GM12891 (cell line): ENCODE measurements around the gene PELI2.

Experiments
- DNase-seq: peaks from one replicate; pipeline ENCODE4 v3.0.0; 2011; ENCODE audit warnings: low spot score; ENCODE audit not compliant: insufficient read length
- FAIRE-seq: peaks from 2 replicates; lab custom pipeline; 2011; peaks lifted over from hg19 to GRCh38; lab: Jason Lieb, UNC
- PAX5 ChIP-seq: IDR thresholded peaks from 2 replicates; pipeline ENCODE4 v1.6.1; 2011; ENCODE audit warnings: low read length, moderate library complexity, mild to moderate bottlenecking; ENCODE audit not compliant: insufficient read depth, severe bottlenecking
- POLR2A ChIP-seq: IDR thresholded peaks from 2 replicates; pipeline ENCODE4 v1.6.1; 2011; ENCODE audit warnings: low read depth, low read length, control low read depth
- POLR2AphosphoS5 ChIP-seq: IDR thresholded peaks from 2 replicates; pipeline ENCODE4 v1.6.1; 2011; ENCODE audit warnings: low read depth, low read length, control low read depth
- POU2F2 ChIP-seq: IDR thresholded peaks from 2 replicates; pipeline ENCODE4 v1.6.1; 2011; ENCODE audit warnings: low read depth, mild to moderate bottlenecking, control low read depth, low read length, moderate library complexity
- SPI1 ChIP-seq: IDR thresholded peaks from 2 replicates; pipeline ENCODE4 v1.6.1; 2011; ENCODE audit warnings: low read depth, low read length, control low read depth
- TAF1 ChIP-seq: IDR thresholded peaks from 2 replicates; pipeline ENCODE4 v1.6.1; 2011; ENCODE audit warnings: low read depth, low read length, control low read depth

PELI2 gene

DNA sequence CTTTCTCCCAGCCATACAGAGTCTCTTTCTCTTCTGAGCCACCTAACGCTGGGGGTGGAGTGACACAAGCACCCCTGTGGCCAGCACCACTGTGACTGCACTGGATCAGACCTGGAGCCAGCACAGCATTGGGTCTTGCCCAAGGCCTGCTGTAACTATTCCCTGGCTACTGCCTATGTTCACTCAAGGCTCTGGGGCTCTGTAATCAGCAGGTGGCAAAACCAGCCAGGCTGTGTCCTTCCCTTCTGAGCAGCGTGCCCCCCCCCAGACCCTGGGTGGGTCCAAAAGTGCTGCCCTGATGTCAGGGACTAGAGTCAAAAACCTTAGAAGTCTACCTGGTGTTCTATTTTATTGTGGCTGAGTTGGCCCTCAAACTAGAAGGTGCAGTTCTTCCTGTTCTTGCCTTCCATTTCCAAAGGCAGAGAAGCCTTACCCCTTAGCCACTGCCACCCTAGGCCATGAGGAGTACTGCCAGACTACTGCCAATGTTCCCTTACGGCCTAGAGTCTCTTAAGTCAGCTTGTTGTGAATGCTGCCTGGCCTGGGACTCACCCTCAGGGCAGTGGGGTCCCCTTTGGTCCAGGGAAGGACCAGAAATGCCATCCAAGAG, 49.9 kb downstream of the PELI2 start:
- DNase-seq (no peak), FAIRE-seq (no peak)
- no peak for TF ChIP-seq POLR2A
- no peak for TF ChIP-seq TAF1
- no peak for TF ChIP-seq PAX5
- TF ChIP-seq POLR2AphosphoS5, result no peak
- no peak for TF ChIP-seq SPI1

DNA sequence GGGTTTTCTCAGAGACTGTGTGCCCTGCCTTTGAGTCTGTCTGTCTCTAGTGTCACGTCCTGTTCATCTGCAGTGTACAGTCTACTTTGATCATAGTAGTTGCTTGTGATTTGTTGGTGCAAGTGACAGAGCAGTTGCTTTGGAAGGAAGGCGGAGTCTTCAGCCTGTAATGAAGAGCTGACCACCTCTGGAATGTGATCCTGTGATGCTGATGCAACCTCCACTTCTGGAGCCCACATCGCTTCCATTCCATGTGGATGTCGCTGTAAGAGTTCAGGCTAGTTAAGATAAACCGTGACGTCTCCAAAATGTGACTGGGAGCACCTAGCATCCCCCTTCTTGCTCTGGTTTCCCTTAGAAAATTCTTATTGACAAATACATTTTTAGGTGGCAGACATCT, 51.8 kb downstream of the PELI2 start:
- FAIRE-seq (no peak), DNase-seq (no peak)
- TF ChIP-seq SPI1, result no peak
- no peak for TF ChIP-seq TAF1
- no peak for TF ChIP-seq POLR2A
- no peak for TF ChIP-seq PAX5
- TF ChIP-seq POU2F2, result no peak
- TF ChIP-seq POLR2AphosphoS5, result no peak

DNA sequence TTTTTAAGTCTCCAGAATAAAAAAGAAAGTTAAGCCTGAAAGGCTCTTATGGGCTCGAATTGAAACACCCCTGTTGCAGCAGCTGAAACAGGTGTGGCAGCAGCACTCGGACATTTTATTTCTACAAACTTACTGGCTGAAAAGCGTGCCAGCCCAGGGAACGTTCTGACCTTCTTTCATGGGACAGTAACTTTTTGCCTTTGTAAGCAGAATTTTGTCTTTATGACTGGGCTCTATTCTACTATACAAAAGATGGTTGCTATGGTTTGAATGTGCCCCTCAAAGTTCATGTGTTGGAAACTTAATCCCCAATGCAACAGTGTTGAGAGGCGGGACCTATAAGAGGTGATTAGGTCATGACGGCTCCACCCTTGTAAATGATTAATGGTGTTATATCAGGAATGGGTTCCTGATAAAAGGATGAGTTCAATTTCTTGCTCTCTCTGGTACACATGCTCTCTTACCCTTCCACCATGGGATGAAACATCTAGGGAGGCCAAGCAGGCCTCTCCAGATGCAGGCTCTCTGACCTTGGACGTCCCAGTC, 52.7 kb downstream of the PELI2 start:
- no peak for FAIRE-seq
- TF ChIP-seq POLR2A, result no peak
- no peak for TF ChIP-seq POLR2AphosphoS5
- no peak for TF ChIP-seq SPI1
- no peak for TF ChIP-seq PAX5
- TF ChIP-seq POU2F2, result no peak
- no peak for TF ChIP-seq TAF1
- DNase-seq, result no peak

DNA sequence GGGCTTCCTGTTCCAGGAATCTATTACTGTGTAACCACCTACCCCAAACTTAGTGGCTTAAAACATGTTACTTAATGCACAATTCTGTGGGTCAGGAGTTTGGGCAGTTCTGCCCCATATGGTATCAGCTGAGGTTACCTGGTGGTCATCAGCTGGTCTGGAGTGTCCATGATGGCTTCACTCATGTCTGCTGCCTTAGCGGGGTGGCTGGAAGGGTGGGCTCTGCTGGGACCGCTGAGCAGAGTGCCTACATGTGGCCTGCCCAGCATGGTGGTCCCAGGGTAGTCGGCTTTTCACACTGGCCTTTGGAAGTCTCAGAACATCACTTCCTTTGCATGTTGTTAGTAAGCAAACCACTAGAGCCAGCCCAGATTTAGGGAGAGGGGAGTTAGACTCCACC, 53.9 kb downstream of the PELI2 start:
- no peak for TF ChIP-seq POLR2A
- TF ChIP-seq PAX5, result no peak
- TF ChIP-seq POLR2AphosphoS5, result no peak
- TF ChIP-seq POU2F2, result no peak
- no peak for TF ChIP-seq TAF1
- no peak for TF ChIP-seq SPI1
- no peak for FAIRE-seq
- DNase-seq, result no peak

DNA sequence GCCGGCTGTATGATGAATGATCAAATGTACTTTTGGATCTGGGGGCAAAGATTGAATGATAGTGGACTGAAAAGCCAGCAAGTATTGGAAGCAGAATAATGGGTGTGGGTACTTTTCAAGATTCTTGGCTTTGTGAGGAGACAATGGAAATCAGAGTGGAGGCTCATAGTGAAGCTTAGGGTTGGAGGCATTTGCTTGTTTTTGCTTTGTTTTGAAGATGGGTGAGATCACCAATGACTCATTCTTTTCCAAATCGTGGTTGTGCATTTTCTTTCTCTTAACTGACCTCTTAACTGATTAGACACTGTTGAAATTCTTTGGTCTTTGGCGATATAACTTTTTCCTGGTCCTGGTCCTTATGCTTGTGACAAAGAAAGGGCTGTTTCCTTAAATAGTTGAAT, 54.4 kb downstream of the PELI2 start:
- FAIRE-seq, result no peak
- no peak for DNase-seq
- TF ChIP-seq TAF1, result no peak
- no peak for TF ChIP-seq POU2F2
- TF ChIP-seq POLR2A, result no peak
- TF ChIP-seq SPI1, result no peak
- no peak for TF ChIP-seq POLR2AphosphoS5
- TF ChIP-seq PAX5, result no peak

DNA sequence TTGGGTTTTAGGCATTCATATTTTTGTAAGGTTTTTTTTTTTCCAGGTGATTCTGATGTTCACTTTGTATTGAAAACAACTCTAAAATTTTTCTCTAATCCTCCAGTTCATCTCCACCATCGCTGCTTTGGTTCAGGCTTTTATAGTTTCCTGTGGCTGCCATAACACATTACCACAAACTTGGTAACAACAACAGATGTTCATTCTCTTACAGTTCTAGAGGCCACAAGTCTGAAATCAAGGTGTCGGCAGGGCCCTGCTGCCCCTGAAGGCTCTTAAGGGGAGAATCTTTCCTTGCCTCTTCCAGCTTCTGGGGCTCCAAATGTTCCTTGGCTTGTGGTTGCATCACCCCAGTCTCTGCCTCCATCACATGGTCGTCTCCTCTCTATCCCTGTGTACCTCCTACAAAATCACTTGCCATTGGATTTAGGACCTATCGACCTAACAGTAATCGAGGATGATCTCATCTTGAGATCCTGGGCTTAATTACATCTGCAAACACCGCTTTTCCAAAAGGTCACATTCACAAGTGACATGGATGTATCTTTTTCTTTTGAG, 55.2 kb downstream of the PELI2 start:
- FAIRE-seq (no peak), DNase-seq (no peak)
- TF ChIP-seq SPI1 (no peak), PAX5 (no peak)

DNA sequence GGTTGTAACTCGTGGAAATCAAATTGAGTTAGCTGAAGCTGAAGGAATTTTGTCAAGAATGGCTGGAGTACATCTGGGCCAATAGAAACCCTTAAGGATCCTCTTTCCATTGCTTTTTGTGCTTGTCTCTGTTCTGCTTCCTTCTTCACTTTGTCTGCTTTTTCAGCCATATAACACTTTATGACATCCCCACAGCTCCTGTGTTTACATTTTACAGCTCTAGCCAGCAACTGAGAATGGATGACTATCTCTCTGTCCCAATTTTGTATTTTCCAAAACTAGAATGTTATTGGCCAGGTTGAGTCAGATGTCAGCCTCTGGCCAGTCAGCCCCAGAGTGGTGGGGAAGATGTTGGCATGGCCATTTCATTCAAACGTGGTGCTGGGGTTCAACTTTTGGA, 57.6 kb downstream of the PELI2 start:
- TF ChIP-seq POU2F2 (no peak), PAX5 (no peak), TAF1 (no peak), POLR2AphosphoS5 (no peak), POLR2A (no peak), SPI1 (no peak)
- DNase-seq, result no peak
- FAIRE-seq, result no peak

DNA sequence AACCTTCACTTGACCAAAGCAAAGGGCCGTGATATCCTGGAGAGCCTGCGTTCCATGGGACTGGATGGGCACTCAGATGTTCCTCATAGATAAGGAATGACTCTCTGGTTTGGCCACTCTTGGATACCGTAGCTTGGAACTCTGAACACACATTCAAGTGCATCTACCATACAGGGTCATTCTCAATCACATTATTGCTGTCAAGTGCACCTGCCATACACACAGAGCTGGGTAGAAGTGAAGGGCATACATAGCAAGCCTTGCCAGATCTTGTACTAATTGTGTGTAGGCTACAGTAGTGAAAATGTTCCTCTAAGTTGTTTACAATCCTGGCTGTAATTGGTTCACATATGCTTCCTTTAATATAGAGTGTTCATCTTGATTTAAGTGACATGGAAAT, 58.3 kb downstream of the PELI2 start:
- FAIRE-seq (no peak), DNase-seq (no peak)
- no peak for TF ChIP-seq SPI1

DNA sequence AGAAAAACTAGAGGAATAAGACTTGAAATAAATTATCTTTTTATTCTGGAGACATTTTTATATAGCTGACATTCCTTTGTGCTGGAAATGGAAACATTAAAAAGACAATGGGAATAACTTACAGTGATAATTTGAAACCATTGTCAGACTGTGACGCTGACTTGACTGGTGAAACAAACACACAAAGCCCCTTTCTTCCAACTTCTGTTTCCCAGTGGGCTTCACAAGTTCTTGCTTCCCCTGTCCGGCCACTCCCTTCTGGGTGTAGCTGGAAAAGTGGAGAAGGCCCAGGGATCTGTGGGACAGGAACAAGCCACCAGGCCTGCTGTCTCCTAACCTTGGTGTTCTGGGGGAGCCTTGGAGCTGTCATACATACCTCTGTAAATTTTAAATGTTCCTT, 58.8 kb downstream of the PELI2 start:
- no peak for FAIRE-seq
- no peak for TF ChIP-seq SPI1
- no peak for DNase-seq

DNA sequence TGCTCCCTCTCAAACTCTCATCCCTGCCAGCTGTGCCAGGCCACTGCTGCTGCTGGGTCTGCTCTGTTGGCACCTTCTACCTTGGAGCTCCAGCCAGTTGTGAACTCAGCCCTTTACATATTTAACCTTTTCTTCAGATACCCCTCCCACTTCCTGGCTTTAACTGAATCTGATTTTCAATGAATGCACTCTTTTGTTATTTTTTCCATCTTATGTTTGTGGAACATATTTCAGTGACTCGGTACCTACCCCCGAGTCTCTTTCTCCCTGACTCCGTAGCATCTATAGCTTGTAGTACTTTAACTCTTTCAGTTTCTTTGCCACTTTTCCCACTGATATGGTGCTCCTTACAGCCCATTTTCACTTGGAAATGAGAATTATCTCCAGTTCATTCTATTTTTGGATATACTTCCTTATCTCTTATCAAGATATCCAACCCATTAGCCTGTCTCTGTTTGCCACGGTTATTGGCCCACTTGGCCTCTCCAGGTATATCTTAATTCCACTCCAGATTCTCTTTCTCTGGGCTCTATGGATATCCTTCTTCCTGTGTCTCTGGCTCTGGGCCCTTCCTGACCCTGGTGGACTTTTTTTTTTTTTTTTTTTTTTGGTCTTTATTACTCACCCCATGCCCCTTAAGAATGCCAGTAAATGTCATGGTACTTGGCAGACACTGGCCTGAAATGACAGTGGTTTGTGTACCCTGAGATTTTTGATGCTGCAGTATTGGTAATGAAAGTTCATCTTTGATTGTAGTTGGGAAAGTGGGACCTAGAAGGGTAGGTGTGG, 62.7 kb downstream of the PELI2 start:
- no peak for DNase-seq
- no peak for TF ChIP-seq TAF1
- TF ChIP-seq SPI1, result no peak
- no peak for TF ChIP-seq POLR2AphosphoS5
- no peak for TF ChIP-seq POLR2A
- no peak for TF ChIP-seq POU2F2
- TF ChIP-seq PAX5, result no peak
- no peak for FAIRE-seq
